ENCODE measurements around the gene AXIN1. TPM values are rescaled to one million over a fixed set of nuclear protein-coding genes. Genes with fewer than 3 reads are reported as not detected.
"Not testable (repeated sequence)": the region's sequence is repeated elsewhere in the genome, so short reads cannot be mapped to it uniquely, and the experiment has no call there.

AXIN1 gene
- polyA plus RNA-seq, 1 experiment, result 3.5 TPM

- H3K27me3 ChIP-seq (ENCODE audit: control insufficient read depth, insufficient read depth, low read length), result no peaks in the 10 kb centered on the region
- ChIA-PET POLR2A (no interaction called here), CTCF (no interaction called here)
- H3K27ac ChIP-seq (ENCODE audit: low read depth, low read length), result no peak overlapping the region
- H3K9me3 ChIP-seq (ENCODE audit: control insufficient read depth, insufficient read depth, low read length), result no peaks in the 10 kb centered on the region; the same call in 1 of the 2 replicates
- no peak overlapping the region for H3K4me3 ChIP-seq (ENCODE audit: low read depth, low read length)
- no peak for DNase-seq (ENCODE audit: low read depth, low spot score)
- no peak for TF ChIP-seq CTCF (IDR thresholded peaks at IDR 0.05; ENCODE audit: low read depth, low read length)
Measured at GRCh38 chr16:339680-340079, 12.8 kb downstream of the AXIN1 start.

- ChIA-PET CTCF (interaction anchor here (1.2 to 1.4 kb wide), 2 partner anchors 15 to 24 kb away, joined by 3 to 5 read pairs; no protein-coding TSS in a partner anchor), POLR2A (no interaction called here)
- Histone ChIP-seq H3K9me3 (ENCODE audit: control insufficient read depth, insufficient read depth, low read length) (no peaks in the 10 kb centered on the region; the same call in 1 of the 2 replicates), H3K27me3 (ENCODE audit: control insufficient read depth, insufficient read depth, low read length) (no peaks in the 10 kb centered on the region), H3K4me3 (ENCODE audit: low read depth, low read length) (no peak overlapping the region), H3K27ac (ENCODE audit: low read depth, low read length) (no peak overlapping the region)
- DNase-seq (ENCODE audit: low read depth, low spot score), result no peak
- no peak for TF ChIP-seq CTCF (IDR thresholded peaks at IDR 0.05; ENCODE audit: low read depth, low read length)
Measured at GRCh38 chr16:337975-338575, 14.4 kb downstream of the AXIN1 start.

- no peak for TF ChIP-seq CTCF (IDR thresholded peaks at IDR 0.05; ENCODE audit: low read depth, low read length)
- no peak for DNase-seq (ENCODE audit: low read depth, low spot score)
- Histone ChIP-seq H3K27me3 (ENCODE audit: control insufficient read depth, insufficient read depth, low read length) (no peaks in the 10 kb centered on the region), H3K9me3 (ENCODE audit: control insufficient read depth, insufficient read depth, low read length) (no peaks in the 10 kb centered on the region; the same call in 1 of the 2 replicates), H3K27ac (ENCODE audit: low read depth, low read length) (no peak overlapping the region), H3K4me3 (ENCODE audit: low read depth, low read length) (no peak overlapping the region)
- CTCF ChIA-PET, result interaction anchor here (0.8 to 1.4 kb wide), 3 partner anchors 15 to 25 kb away, joined by 3 to 5 read pairs (median 3); no protein-coding TSS in a partner anchor
- POLR2A ChIA-PET, result interaction anchor here (0.9 kb wide), 1 partner anchor 9 kb away, joined by 5 read pairs; no protein-coding TSS in a partner anchor
Measured at GRCh38 chr16:337437-337836, 15.1 kb downstream of the AXIN1 start.

DNA sequence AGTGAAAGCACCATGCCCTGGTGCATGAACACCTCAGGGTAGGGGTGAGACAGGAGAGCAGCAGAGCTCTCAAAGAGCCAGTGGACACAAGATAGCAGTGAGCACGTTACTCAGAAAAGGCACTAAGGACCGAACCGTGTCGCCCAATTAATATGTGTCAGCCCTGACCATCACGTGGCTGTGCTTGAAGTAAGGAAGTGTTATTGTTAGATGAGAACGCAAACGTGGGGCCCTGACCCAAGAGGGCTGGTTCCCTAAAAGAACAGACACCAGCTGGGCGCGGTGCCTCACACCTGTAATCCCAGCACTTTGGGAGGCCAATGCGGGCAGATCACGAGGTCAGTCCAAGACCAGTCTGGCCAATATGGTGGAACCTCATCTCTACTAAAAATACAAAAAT, 16.3 kb downstream of the AXIN1 start:
- no peak for TF ChIP-seq CTCF (IDR thresholded peaks at IDR 0.05; ENCODE audit: low read depth, low read length)
- CTCF ChIA-PET, result no interaction called here
- DNase-seq (ENCODE audit: low read depth, low spot score), result no peak
- H3K27me3 ChIP-seq (ENCODE audit: control insufficient read depth, insufficient read depth, low read length), result no peaks in the 10 kb centered on the region
- no peak overlapping the region for H3K4me3 ChIP-seq (ENCODE audit: low read depth, low read length)
- no peaks in the 10 kb centered on the region; the same call in 1 of the 2 replicates for H3K9me3 ChIP-seq (ENCODE audit: control insufficient read depth, insufficient read depth, low read length)
- POLR2A ChIA-PET, result no interaction called here
- H3K27ac ChIP-seq (ENCODE audit: low read depth, low read length), result no peak overlapping the region

GRCh38 chr16:334861-335632, 17.5 kb downstream of the AXIN1 start:
- H3K4me3 ChIP-seq (ENCODE audit: low read depth, low read length); H3K27me3 ChIP-seq (ENCODE audit: control insufficient read depth, insufficient read depth, low read length); DNase-seq (ENCODE audit: low read depth, low spot score); POLR2A ChIA-PET; H3K9me3 ChIP-seq (ENCODE audit: control insufficient read depth, insufficient read depth, low read length); H3K27ac ChIP-seq (ENCODE audit: low read depth, low read length): not testable (repeated sequence)
- CTCF ChIA-PET, result interaction anchor here (0.6 kb wide), 1 partner anchor 965 kb away, joined by 6 read pairs; no protein-coding TSS in a partner anchor

DNA sequence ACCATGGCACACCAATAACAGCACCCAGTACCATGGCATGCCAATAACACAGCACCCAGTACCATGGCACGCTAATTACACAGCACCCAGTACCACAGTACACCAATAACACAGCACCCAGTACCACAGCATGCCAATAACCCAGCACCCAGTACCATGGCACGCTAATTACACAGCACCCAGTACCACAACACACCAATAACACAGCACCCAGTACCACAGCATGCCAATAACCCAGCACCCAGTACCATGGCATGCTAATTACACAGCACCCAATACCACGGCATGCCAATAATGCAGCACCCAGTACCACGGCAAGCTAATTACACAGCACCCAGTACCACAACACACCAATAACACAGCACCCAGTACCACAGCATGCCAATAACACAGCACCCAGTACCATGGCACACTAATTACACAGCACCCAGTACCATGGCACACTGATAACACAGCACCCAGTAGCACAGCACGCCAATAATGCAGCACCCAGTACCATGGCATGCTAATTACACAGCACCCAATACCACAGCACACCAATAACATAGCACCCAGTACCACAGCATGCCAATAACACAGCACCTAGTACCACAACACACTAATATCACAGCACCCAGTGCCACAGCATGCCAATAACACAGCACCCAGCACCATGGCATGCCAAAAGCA, 18.2 kb downstream of the AXIN1 start:
- H3K27ac ChIP-seq (ENCODE audit: low read depth, low read length); POLR2A ChIA-PET; CTCF ChIA-PET; H3K9me3 ChIP-seq (ENCODE audit: control insufficient read depth, insufficient read depth, low read length); H3K27me3 ChIP-seq (ENCODE audit: control insufficient read depth, insufficient read depth, low read length); H3K4me3 ChIP-seq (ENCODE audit: low read depth, low read length); DNase-seq (ENCODE audit: low read depth, low spot score): not testable (repeated sequence)
